HG02840 (cell line): Measurements from ENCODE around the gene TTC21A.

Experiments used
- ATAC-seq: cut with Tn5 transposase; IDR thresholded peaks from one replicate; pipeline ENCODE4 v1.9.1; 2021; ENCODE audit warnings: mild to moderate bottlenecking, moderate library complexity, moderate number of reproducible peaks; ENCODE audit not compliant: unreplicated experiment, low FRiP score

The TTC21A gene

DNA sequence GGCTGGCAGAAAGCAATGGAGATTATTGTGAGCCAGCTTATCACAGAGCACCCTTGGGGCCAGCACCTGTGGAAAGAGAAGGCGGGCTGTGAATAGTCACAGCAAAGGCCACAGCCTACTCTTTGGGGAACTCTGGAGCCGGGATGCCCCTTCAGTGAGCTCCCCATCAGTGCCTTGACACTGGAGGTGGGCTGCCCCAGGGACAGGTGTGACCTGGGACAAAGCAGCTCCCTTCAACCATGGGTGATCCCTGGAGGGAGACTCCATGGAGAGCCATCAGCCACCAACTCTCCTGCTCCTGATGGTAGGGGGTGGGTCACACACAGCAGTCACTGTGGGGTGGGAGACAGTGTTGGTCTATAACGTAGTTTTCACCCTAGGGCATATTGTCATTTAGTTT is 5.8 kb downstream of the TTC21A start:
- no peak for ATAC-seq

DNA sequence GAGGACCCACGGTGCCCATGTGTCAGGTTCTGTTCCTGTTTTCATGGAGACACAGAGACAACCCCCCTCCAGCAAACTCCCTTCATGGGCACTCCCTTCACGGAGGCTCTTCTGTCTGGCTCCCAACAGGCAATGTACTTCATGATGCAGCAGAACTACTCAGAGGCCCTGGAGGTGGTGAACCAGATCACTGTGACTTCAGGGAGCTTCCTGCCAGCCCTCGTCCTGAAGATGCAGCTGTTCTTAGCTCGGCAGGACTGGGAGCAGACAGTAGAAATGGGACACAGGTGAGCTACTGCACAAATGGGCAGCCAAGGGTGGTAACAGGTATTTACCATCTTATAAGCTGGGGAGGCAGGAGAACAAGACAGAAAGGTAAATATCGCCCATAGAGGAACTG is 7.0 kb downstream of the TTC21A start:
- no peak for ATAC-seq

DNA sequence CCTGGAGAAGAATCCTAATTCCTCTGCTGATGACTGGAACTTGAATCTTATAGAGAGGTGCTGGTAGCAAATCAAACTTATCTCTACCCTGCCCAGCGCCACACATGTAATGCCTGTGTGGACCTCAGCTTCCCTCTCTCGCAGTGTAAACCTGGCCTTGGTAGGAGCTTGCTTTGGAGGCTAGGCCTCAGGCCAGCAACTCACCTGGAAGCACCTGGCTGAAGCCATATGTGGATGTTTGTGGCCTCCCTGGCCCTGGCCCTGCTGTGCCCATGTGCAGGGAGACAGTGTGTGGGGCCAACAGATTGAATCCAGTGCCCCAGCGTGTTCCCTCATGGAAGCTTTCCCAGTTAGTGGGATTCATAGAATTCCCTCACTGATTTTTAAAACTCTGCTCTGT is 8.4 kb downstream of the TTC21A start:
- no peak for ATAC-seq

DNA sequence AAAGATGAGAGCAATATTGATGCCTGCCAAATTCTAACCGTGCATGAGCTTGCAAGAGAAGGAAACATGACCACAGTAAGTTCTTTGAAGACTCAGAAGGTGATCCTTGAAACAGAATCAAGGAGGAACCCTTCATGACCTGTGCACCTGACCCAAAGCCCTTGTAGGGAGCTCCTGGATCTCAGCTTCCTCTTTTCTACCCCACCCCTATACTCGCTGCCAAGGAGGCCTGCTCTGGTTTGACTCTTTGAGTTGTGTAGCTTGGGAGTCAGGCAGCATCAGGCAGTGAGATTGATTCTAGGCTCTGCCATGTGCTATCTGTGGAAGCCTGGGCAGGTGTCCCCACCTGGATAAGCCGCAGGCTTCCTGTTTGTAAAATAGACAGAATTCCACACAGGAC is 10.6 kb downstream of the TTC21A start:
- no peak for ATAC-seq

DNA sequence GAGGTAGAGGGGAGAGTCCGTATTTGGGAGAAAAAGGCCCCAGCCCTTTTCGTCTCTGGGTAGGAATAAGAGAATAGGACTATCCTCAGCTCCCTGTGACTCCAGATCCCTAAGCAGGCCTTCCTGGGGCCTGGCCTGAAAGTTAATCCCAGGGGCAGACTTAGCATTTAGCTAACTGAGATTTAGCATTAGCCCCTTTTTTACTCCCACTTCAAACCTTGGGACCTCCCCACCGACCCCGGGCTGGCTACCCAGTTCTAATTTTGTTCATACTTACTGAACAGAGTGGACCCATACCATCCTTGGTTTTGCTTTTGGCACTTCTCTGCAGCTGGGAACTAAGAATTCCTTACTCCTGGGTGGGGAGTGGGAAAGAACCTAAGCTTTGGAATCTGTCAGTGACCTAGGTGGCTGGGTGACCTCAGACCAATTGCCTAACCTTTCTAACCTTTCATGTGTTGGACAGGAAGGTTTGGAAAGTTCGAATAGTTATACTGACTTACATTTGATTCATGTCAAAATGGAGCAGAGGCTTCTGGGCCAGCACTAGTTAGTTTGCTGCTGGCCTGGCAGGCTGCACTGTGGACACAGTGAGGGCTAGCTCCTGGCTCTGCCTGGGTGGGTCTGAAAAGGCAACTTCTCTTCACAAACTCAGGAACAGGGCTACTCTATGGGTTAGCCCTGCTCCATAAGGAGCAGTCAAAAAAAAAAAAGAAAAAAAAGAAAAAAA is 11.6 kb downstream of the TTC21A start:
- no peak for ATAC-seq

DNA sequence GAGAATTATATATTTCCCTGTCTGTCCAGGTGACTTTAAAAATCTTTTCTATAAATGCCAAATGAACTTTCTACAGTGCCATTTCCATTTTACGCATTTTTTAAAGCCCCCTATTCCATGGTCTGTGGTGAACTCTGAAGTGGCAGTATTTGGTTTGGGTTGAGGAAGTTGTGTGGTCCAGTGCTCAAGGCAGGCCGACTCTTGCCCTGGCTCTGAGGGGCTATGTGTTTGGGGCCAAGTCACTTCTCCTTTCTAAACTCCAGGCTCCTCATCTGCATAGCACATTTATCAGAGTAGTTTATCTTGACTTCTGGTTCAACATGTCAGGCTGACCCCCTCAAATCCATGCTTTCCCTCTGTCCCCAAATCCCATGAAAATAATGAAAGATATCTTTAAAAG is 14.1 kb downstream of the TTC21A start:
- ATAC-seq: no peak

DNA sequence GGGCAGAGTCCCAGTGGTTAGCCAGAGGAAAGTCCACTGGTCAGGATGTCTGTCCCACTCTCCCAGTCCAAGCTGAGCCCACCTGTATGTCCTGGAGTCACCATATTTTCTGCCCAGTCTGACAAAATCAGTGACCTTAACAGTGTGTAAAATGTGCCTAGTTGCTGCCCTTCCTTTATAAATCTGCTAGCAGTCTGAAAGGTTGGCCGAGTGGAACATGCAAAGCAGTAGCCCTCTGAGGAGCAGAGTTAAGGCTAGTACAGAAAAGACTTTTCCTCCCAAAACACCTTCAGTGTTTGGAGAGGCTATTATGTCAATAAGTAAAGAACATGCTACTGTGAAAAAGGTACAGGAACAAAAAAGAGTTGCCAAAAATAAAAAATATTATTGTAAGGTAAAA is 15.3 kb downstream of the TTC21A start:
- ATAC-seq: no peak

DNA sequence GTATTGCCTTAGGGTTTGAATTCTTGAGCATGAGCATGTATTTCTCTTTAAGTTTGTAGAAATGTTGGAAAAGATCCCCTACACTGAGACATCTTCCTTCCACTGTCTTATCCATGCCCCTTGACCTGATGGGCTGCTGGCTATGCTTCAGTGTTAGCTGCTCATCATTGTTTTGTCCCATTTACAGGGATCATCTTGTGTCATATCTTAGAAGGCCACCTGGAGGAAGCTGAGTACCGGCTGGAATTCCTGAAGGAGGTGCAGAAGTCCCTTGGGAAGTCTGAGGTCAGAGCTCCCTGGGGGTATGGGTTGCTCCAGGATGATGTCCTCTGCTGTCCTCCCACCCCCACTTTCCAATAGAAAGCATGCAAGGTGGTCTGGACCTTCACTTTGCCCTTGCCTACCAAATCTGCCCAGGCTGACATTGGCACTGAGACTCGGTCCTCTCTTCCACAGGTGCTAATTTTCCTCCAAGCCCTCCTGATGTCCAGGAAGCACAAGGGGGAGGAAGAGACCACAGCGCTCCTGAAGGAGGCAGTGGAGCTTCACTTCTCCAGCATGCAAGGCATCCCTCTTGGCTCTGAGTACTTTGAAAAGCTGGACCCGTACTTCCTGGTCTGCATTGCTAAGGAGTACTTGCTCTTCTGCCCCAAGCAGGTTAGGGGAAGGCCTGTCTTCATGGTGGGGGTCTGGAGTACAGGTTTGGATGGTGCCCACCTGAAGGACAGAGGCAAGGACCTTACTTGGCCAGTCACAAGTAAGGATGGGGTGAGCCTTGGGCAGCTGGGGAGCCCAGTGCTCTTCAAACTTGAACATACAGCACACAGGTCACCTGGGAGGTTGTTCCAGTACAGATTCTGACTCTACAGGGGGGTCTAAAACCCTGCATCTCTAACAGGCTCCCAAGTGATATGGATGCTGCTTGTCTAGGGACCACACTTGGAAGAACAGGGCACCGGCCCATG is 17.7 kb downstream of the TTC21A start:
- ATAC-seq: no peak

DNA sequence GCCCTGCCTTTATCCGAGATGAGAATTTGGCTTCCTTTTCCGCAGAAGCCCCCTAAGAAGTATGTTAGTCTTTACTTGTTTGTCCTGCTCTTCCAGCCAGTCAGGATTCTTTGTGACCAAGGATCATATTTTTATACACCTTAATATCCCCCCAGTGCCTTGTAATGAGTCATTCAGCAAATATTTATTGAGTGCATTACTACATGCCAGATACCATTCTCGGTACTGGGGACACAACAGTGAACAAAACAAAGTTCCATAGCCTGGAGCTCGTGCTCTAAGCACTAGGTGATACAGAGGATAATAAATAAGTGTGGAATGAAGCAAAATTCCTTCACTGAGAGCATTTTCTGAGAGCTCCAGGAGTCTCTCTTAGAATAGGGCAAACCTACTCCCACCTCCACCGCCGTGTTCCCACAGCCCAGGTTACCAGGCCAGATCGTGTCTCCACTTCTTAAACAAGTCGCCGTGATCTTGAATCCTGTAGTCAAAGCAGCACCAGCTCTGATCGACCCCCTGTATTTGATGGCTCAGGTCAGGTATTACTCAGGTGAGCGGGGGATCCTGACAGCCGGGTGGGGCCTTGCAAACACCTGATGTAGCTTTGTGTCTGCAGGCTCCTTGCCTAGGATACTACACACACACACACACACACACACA is 18.5 kb downstream of the TTC21A start:
- ATAC-seq: no peak

DNA sequence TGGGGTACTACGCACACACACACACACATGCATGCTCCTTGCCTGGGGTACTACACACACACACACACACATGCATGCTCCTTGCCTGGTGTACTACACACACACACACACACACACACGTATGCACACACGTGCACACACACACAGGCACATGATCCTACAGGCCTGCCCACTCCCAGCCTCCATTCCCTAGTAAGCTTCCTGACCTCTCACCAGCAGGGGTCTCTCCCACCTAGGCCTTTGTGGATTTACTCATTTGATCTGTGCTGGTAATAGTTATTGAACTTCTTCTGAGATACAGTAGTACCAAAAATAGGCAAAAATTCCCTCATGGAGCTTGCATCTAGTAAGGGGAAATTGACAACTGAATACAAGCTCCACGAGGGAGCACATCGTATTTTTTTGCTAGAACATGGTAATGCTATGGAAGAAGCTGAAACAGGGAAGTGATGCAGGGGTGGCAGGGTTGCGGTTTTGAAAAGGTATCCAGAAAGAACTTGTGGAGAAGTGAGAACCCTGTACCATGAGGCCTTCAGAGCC is 19.1 kb downstream of the TTC21A start:
- ATAC-seq: no peak

DNA sequence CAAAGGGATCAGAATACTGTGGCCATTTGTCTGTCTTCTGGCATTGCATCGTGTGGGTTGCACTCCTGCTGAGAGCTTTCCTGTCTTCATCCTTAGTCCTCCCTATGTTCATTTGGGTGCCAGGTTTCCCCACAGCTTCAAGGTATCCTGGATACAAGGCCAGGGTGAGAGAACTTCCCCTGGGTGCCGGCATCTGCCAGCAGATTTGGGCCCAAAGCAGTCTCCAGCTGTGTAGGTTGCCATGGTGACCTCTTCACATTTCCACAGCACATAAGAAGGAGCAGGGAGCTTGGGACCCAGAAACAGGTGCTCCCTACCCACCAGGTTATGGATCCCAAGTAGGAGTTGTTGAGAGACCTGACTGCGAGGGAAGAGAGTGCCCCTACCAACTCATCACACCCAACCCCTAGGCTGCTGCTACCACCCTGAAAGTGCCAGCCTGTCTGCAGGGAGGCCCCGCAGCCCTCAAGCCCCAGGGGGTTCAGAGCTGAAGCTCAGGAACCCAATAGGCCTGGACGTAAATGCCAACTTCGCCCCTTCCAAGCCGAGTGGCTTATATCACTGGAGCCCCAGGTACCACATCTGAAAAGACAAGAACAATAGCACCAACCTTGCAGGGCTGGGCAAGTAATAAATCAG is 19.9 kb downstream of the TTC21A start:
- no peak for ATAC-seq

DNA sequence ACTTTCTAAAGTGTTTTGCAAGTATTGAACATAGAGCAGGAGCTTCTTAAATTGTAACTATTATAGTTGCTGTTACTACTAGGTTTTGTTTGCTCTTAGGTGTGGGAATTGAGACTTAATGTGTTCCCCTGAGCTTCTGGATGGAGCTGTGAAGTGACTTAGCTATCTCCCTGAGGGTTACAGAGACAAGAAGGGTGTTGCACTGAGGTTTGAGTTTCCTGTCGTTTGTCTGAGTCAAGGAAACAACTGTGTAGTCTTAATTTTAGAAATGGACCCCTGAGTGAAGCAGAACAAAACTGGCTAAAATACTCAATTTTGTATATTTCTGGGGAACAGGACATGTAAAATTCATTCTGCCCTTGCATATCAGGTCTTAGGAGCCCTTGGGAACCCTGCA is 20.4 kb downstream of the TTC21A start:
- ATAC-seq: no peak

DNA sequence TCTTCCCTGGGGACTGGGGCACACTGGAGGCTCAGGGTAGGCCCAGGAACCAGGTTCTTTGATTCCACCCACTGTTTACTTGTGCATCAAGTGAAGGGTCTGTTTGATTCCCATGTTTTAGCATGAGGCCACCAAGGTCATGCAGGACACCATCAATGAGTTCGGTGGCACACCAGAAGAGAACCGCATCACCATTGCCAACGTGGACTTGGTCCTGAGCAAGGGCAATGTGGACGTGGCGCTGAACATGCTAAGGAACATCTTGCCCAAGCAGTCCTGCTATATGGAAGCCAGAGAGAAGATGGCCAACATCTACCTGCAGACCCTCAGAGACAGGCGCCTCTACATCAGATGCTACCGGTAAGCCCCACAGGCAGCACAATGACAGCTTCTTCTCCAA is 21.5 kb downstream of the TTC21A start:
- ATAC-seq: no peak

DNA sequence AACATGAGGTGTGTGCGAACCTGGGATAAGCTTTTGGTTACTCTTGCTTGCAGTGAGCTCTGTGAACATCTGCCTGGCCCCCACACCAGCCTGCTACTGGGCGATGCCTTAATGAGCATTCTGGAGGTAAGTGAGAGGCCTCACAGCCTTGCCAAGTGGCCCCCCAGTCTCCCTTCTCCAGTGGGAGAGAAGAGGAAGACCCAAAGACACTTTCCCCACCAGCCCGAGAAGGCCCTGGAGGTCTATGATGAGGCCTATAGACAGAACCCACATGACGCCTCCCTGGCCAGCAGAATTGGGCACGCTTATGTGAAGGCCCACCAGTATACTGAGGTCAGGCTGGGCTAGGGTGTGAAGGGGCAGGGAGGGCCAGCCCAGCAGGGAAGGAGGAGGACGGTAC is 22.5 kb downstream of the TTC21A start:
- no peak for ATAC-seq

DNA sequence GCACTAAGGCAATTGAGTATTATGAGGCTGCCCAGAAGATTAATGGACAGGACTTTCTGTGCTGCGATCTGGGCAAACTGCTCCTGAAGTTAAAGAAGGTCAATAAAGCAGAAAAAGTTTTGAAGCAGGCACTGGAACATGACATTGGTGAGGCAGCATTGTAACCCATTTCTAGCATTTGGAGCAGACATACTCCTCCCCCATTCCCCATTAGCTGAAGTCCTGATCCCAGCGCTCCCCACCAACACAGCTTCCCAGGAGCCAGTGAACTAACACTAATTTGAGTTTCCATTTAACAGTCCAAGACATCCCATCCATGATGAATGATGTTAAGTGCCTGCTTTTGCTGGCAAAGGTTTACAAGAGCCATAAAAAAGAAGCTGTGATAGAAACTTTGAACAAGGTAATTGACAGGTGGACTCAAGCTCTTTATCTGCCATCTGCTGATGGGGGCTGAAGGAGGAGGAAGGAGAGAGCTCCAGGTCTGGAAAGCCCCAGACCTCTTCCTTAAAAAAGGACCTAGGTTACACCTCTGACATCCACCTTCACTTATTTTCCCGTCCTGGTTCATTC is 23.3 kb downstream of the TTC21A start:
- no peak for ATAC-seq

DNA sequence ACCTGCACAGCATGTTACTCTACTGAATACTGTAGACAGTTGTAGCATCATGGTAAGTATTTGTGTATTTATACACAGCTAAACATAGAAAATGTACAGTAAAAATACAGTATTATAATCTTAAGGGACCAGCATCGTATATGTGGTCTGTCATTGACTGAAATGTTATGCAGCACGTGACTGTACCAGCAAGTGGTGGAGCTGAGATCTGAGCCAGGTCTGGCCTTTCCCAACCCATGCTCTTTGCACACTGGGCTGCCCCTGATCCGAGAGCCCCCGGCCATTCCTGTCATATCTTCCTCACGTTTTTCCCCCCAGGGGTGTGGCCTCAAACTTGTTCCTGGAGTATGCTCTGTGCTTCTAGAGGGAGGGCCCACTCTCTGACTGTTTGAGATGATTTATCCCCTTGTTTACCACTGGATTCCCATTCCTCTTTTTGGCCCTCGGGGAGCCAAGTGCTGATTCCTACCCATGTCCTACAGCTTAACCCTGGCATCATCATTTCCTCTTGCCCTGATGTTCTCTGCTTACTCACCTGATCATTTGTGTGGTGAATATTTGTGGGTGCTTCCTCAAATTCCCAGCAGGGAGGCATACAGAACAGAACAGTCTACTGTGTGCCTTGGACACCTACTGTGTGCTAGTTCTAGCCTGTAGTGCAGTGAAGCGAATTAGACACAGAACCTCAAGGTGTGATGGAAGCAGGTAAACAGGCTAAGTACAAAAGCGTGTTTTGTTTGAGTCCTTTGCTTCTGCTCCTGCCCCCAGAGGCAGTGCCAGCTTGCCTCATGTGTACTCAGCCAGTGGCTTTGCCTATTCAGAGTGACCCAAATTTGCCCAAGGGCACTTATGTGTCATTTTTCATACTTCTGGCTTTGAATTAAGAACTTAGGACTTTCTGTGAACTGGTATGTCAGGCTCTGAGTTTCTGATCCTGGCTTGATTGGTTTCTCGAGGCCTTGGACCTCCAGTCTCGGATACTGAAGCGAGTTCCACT is 24.9 kb downstream of the TTC21A start:
- no peak for ATAC-seq

DNA sequence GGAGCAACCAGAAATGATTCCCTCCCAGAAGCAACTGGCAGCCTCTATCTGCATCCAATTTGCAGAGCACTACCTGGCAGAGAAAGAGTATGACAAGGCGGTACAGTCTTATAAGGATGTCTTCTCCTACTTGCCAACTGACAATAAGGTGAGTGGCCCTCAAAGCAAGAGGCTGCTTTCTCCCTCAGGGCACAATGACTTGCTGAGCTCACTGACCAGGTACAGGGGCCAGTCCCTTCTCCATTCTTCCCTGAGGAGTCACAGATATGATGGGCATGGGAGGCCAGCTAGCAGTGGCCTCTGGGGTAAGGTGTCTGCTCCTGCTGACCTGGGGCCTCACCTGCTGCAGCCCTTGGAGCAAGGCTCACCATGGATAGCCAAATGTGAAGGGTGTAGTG is 25.6 kb downstream of the TTC21A start:
- no peak for ATAC-seq

DNA sequence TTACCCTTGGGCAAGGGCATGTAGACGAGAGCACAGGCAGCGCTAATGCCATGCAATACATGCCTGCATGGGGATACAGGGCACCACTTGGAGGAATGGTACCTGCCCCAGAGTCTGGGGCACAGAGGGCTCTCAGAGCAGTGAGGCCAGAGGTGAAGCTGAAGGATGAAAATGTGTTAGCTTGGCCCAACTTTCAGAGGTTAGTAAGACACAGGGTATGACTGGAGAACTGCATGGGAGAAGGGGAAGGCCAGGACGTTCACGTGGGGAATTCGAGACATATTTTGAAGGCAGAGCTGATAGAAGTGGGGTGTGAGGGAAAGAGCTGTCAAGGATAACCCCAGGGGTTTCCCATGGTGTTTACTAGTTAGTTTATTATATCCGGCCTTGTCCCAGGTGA is 26.3 kb downstream of the TTC21A start:
- ATAC-seq: no peak

DNA sequence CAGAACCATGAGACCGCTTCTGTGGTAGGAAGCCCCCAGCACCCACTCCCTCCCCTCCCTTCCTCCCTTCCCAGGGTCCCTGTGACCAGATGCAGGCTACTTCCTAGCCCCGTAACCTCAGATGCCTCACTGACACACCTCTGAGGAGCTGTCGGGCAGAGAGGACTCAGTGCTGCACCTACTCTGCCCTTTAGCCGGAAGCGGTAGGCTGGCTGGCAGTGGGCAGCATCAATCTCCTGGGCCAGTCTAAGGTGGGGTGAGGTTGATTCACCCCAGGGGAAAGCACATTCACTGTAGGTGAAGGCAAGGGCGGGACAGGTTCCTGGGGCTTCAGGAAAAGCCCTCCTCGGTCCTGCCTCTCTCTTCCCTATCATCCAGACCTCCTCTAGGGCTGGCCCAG is 26.8 kb downstream of the TTC21A start:
- no peak for ATAC-seq
